K562 (cell line): ENCODE measurements around the gene AGPAT3. TPM values are rescaled to one million over a fixed set of nuclear protein-coding genes. Genes with fewer than 3 reads are reported as not detected.

Source experiments
- CHD2 ChIP-seq: IDR thresholded peaks from 2 replicates; pipeline ENCODE4 v1.6.1; 2011; ENCODE audit warnings: low read depth, low read length
- CREB1 ChIP-seq, 2 experiments: sonication (generic) in 1 of 2; formaldehyde crosslinking in 1 of 2; IDR thresholded peaks; 2 replicates each; pipeline versions ENCODE4 v1.6.1 to v1.8.0; 2012 to 2022; ENCODE audit warnings: inconsistent platforms in 1 of 2, mild to moderate bottlenecking in 1 of 2, missing genetic modification reagents in 1 of 2, moderate library complexity in 1 of 2
- DIDO1 ChIP-seq: fragments of 450-650 bp; IDR thresholded peaks from 2 replicates; pipeline ENCODE4 v1.6.1; 2016; ENCODE audit warnings: low read depth, missing biosample characterization, missing genetic modification characterization
- HDAC3 ChIP-seq: fragments of 450-650 bp; IDR thresholded peaks from 2 replicates; pipeline ENCODE4 v1.6.1; 2018; ENCODE audit warnings: borderline replicate concordance, mild to moderate bottlenecking, moderate library complexity; ENCODE audit not compliant: partially characterized antibody
- KAT7 ChIP-seq: sonication (generic); formaldehyde crosslinking; IDR thresholded peaks from 2 replicates; pipeline ENCODE4 v1.8.0; 2022; ENCODE audit warnings: missing genetic modification reagents, mild to moderate bottlenecking, borderline replicate concordance
- KLF6 ChIP-seq: fragments of 250-450 bp; sonication (Bioruptor Pico); IDR thresholded peaks from 2 replicates; pipeline ENCODE4 v1.4.0; 2020; ENCODE audit warnings: mild to moderate bottlenecking, moderate library complexity, borderline replicate concordance
- MEF2D ChIP-seq: conservative IDR thresholded peaks from 2 replicates; pipeline ENCODE4 v1.6.1; 2016; ENCODE audit warnings: low read depth, missing genetic modification characterization, missing compliant biosample characterization
- MTA2 ChIP-seq: fragments of 450-650 bp; IDR thresholded peaks from 2 replicates; pipeline ENCODE4 v1.6.1; 2016; ENCODE audit warnings: low read depth
- PHB ChIP-seq: fragments of 250-450 bp; sonication (Bioruptor Pico); IDR thresholded peaks from 2 replicates; pipeline ENCODE4 v1.5.0; 2021
- POLR2B ChIP-seq: fragments of 450-650 bp; IDR thresholded peaks from 2 replicates; pipeline ENCODE4 v1.6.1; 2018; ENCODE audit warnings: low read depth; ENCODE audit not compliant: partially characterized antibody
- SMAD3 ChIP-seq: fragments of 450-650 bp; formaldehyde crosslinking; conservative IDR thresholded peaks from 2 replicates; pipeline ENCODE4 v1.4.0; 2020; ENCODE audit warnings: mild to moderate bottlenecking
- SMARCA4 ChIP-seq: fragments of 450-650 bp; IDR thresholded peaks from 2 replicates; pipeline ENCODE4 v1.6.1; 2016
- TAF9B ChIP-seq: fragments of 450-650 bp; IDR thresholded peaks from 2 replicates; pipeline ENCODE4 v1.6.1; 2018; ENCODE audit warnings: mild to moderate bottlenecking; ENCODE audit not compliant: partially characterized antibody
- polyA plus RNA-seq, 8 experiments: library from polyadenylated mRNA; depleted of rRNA in 4 of 8; stranded (reverse) in 5 of 8; unstranded in 3 of 8; fragments of >200 nt; fragmentation: Nextera tagmentation in 2 of 8; fragmentation: Illumina TruSeq in 1 of 8; extraction: Ambion mirVana in 2 of 8; extraction: Trizol in 1 of 8; gene quantifications; 2 replicates each; pipeline versions ENCODE4 v1.2.1 to v1.2.3, GENCODE V29; 2011 to 2014; ENCODE audit warnings: inconsistent platforms in 1 of 8, missing spikeins in 1 of 8
- total RNA-seq, 7 experiments: library from RNA; depleted of rRNA in 6 of 7; stranded (reverse); fragments of >200 nt in 6 of 7; fragmentation: Illumina TruSeq in 2 of 7; extraction: Trizol in 2 of 7; gene quantifications; 2 replicates each; pipeline versions ENCODE4 v1.2.1 to v1.2.3, GENCODE V29; 2011 to 2021; ENCODE audit warnings: low replicate concordance in 1 of 7
- TF ChIP-seq, protein P1 (sequence below): sonication (generic); formaldehyde crosslinking; IDR thresholded peaks from 2 replicates; pipeline ENCODE4 v1.8.1; 2023; ENCODE audit warnings: mild to moderate bottlenecking, missing genetic modification reagents
- TF ChIP-seq, protein P2 (sequence below): fragments of 450-650 bp; formaldehyde crosslinking; IDR thresholded peaks from 2 replicates; pipeline ENCODE4 v1.4.0; 2022; ENCODE audit warnings: mild to moderate bottlenecking, moderate library complexity
- TF ChIP-seq, protein P3 (sequence below): fragments of 250-450 bp; sonication (Bioruptor Pico); IDR thresholded peaks from 2 replicates; pipeline ENCODE4 v1.4.0; 2020
- TF ChIP-seq, protein P4 (sequence below): sonication (generic); formaldehyde crosslinking; IDR thresholded peaks from 2 replicates; pipeline ENCODE4 v1.8.1; 2023; ENCODE audit warnings: mild to moderate bottlenecking, missing genetic modification reagents

AGPAT3 gene
- total and polyA plus RNA-seq, 9 of the 15 experiments (the other 6 are each of a cell fraction or from before 2014, with no cell fraction given): 1.5 to 88.4 (median 35.7) TPM

DNA sequence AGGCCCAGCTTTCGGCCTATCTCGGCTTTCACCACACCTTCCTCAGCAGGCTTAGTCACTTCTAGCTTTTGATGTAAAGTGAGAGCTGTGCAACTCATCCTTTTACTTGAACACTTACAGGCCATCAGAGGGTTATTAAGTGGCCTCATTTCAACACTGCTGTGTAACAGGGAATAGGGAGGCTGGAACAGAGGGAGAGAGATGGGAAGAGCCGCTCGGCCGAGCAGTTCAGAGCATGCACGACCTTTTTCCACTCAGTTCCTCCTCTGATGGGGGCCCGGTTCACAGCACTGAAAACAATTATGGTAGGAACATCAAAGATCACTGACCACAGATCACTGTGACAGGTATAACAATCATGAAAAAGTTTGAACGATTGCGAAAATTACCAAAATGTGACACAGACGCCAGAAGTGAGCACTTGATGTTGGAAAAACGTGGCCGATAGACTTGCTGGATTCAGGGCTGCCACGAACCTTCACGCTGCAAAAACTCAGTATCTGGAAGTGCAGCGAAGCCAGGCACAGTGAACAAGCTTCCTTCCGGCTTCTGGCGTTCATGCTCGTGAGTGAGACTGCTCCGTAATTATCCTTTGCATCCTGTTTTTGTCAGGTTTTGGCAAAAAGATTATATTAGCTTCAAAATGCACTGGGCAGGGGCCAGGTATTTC, 28.6 kb downstream of the AGPAT3 start (continued):
- TF ChIP-seq, protein P1, sequence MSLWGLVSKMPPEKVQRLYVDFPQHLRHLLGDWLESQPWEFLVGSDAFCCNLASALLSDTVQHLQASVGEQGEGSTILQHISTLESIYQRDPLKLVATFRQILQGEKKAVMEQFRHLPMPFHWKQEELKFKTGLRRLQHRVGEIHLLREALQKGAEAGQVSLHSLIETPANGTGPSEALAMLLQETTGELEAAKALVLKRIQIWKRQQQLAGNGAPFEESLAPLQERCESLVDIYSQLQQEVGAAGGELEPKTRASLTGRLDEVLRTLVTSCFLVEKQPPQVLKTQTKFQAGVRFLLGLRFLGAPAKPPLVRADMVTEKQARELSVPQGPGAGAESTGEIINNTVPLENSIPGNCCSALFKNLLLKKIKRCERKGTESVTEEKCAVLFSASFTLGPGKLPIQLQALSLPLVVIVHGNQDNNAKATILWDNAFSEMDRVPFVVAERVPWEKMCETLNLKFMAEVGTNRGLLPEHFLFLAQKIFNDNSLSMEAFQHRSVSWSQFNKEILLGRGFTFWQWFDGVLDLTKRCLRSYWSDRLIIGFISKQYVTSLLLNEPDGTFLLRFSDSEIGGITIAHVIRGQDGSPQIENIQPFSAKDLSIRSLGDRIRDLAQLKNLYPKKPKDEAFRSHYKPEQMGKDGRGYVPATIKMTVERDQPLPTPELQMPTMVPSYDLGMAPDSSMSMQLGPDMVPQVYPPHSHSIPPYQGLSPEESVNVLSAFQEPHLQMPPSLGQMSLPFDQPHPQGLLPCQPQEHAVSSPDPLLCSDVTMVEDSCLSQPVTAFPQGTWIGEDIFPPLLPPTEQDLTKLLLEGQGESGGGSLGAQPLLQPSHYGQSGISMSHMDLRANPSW (CRISPR knock-in tag): no peak; the same call in 1 of the 2 replicates
- TF ChIP-seq CREB1 (IDR thresholded peaks at IDR 0.05) (no peak), CREB1 (CRISPR knock-in tag; IDR thresholded peaks at IDR 0.05) (no peak), KLF6 (CRISPR knock-in tag) (no peak), SMARCA4 (0 out of 2 replicates have a peak, but pooled peaks have one; percentile 36), DIDO1 (no peak), SMAD3 (no peak), HDAC3 (no peak), TAF9B (no peak), CHD2 (no peak), PHB (CRISPR knock-in tag) (no peak), POLR2B (no peak), MEF2D (tag) (no peak), KAT7 (peak; percentile 71; the same call in 1 of the 2 replicates), MTA2 (no peak)
- TF ChIP-seq, protein P2, sequence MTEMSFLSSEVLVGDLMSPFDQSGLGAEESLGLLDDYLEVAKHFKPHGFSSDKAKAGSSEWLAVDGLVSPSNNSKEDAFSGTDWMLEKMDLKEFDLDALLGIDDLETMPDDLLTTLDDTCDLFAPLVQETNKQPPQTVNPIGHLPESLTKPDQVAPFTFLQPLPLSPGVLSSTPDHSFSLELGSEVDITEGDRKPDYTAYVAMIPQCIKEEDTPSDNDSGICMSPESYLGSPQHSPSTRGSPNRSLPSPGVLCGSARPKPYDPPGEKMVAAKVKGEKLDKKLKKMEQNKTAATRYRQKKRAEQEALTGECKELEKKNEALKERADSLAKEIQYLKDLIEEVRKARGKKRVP (CRISPR knock-in tag): no peak
- TF ChIP-seq, protein P3, sequence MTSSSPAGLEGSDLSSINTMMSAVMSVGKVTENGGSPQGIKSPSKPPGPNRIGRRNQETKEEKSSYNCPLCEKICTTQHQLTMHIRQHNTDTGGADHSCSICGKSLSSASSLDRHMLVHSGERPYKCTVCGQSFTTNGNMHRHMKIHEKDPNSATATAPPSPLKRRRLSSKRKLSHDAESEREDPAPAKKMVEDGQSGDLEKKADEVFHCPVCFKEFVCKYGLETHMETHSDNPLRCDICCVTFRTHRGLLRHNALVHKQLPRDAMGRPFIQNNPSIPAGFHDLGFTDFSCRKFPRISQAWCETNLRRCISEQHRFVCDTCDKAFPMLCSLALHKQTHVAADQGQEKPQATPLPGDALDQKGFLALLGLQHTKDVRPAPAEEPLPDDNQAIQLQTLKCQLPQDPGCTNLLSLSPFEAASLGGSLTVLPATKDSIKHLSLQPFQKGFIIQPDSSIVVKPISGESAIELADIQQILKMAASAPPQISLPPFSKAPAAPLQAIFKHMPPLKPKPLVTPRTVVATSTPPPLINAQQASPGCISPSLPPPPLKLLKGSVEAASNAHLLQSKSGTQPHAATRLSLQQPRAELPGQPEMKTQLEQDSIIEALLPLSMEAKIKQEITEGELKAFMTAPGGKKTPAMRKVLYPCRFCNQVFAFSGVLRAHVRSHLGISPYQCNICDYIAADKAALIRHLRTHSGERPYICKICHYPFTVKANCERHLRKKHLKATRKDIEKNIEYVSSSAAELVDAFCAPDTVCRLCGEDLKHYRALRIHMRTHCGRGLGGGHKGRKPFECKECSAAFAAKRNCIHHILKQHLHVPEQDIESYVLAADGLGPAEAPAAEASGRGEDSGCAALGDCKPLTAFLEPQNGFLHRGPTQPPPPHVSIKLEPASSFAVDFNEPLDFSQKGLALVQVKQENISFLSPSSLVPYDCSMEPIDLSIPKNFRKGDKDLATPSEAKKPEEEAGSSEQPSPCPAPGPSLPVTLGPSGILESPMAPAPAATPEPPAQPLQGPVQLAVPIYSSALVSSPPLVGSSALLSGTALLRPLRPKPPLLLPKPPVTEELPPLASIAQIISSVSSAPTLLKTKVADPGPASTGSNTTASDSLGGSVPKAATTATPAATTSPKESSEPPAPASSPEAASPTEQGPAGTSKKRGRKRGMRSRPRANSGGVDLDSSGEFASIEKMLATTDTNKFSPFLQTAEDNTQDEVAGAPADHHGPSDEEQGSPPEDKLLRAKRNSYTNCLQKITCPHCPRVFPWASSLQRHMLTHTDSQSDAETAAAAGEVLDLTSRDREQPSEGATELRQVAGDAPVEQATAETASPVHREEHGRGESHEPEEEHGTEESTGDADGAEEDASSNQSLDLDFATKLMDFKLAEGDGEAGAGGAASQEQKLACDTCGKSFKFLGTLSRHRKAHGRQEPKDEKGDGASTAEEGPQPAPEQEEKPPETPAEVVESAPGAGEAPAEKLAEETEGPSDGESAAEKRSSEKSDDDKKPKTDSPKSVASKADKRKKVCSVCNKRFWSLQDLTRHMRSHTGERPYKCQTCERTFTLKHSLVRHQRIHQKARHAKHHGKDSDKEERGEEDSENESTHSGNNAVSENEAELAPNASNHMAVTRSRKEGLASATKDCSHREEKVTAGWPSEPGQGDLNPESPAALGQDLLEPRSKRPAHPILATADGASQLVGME (CRISPR knock-in tag): no peak
- TF ChIP-seq, protein P4, sequence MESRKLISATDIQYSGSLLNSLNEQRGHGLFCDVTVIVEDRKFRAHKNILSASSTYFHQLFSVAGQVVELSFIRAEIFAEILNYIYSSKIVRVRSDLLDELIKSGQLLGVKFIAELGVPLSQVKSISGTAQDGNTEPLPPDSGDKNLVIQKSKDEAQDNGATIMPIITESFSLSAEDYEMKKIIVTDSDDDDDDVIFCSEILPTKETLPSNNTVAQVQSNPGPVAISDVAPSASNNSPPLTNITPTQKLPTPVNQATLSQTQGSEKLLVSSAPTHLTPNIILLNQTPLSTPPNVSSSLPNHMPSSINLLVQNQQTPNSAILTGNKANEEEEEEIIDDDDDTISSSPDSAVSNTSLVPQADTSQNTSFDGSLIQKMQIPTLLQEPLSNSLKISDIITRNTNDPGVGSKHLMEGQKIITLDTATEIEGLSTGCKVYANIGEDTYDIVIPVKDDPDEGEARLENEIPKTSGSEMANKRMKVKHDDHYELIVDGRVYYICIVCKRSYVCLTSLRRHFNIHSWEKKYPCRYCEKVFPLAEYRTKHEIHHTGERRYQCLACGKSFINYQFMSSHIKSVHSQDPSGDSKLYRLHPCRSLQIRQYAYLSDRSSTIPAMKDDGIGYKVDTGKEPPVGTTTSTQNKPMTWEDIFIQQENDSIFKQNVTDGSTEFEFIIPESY (CRISPR knock-in tag): no peak
